Measurements from ENCODE around the gene PTPRR. TPM values are rescaled to one million over a fixed set of nuclear protein-coding genes. Genes with fewer than 3 reads are reported as not detected.

PTPRR gene
- total RNA-seq, 1 donor from 2014 or later = 1.1 TPM

- DNase-seq (ENCODE audit: extremely low read depth, low read depth, low spot score) = no peak
Measured at GRCh38 chr12:70806043-70806442, 114.5 kb downstream of the PTPRR start.

GRCh38 chr12:70798016-70798783 lies 122.3 kb downstream of the PTPRR start:
- DNase-seq (ENCODE audit: extremely low read depth, low read depth, low spot score) = no peak

- DNase-seq (ENCODE audit: extremely low read depth, low read depth, low spot score) = no peak
Measured at GRCh38 chr12:70796989-70797388, 123.5 kb downstream of the PTPRR start.

GRCh38 chr12:70795608-70796007 lies 124.9 kb downstream of the PTPRR start:
- DNase-seq (ENCODE audit: extremely low read depth, low read depth, low spot score) = no peak

GRCh38 chr12:70794131-70794530 lies 126.4 kb downstream of the PTPRR start:
- no peak for DNase-seq (ENCODE audit: extremely low read depth, low read depth, low spot score)

- no peak for DNase-seq (ENCODE audit: extremely low read depth, low read depth, low spot score)
Measured at GRCh38 chr12:70788774-70789173, 131.8 kb downstream of the PTPRR start.

- DNase-seq (ENCODE audit: extremely low read depth, low read depth, low spot score) = no peak
Measured at GRCh38 chr12:70787612-70788011, 132.9 kb downstream of the PTPRR start.

- DNase-seq (ENCODE audit: extremely low read depth, low read depth, low spot score) = no peak
Measured at GRCh38 chr12:70785896-70786295, 134.6 kb downstream of the PTPRR start.

GRCh38 chr12:70784042-70784668 lies 136.4 kb downstream of the PTPRR start:
- no peak for DNase-seq (ENCODE audit: extremely low read depth, low read depth, low spot score)

- no peak for DNase-seq (ENCODE audit: extremely low read depth, low read depth, low spot score)
Measured at GRCh38 chr12:70783455-70783854, 137.1 kb downstream of the PTPRR start.

- no peak for DNase-seq (ENCODE audit: extremely low read depth, low read depth, low spot score)
Measured at GRCh38 chr12:70779250-70779649, 141.3 kb downstream of the PTPRR start.

GRCh38 chr12:70774055-70774454 lies 146.5 kb downstream of the PTPRR start:
- no peak for DNase-seq (ENCODE audit: extremely low read depth, low read depth, low spot score)

- no peak for DNase-seq (ENCODE audit: extremely low read depth, low read depth, low spot score)
Measured at GRCh38 chr12:70772836-70773235, 147.7 kb downstream of the PTPRR start.

- DNase-seq (ENCODE audit: extremely low read depth, low read depth, low spot score) = no peak
Measured at GRCh38 chr12:70771581-70771980, 149.0 kb downstream of the PTPRR start.

- no peak for DNase-seq (ENCODE audit: extremely low read depth, low read depth, low spot score)
Measured at GRCh38 chr12:70763666-70764065, 156.9 kb downstream of the PTPRR start.

- no peak for DNase-seq (ENCODE audit: extremely low read depth, low read depth, low spot score)
Measured at GRCh38 chr12:70762000-70762399, 158.5 kb downstream of the PTPRR start.

- DNase-seq (ENCODE audit: extremely low read depth, low read depth, low spot score) = no peak
Measured at GRCh38 chr12:70759161-70759918, 161.2 kb downstream of the PTPRR start.

- no peak for DNase-seq (ENCODE audit: extremely low read depth, low read depth, low spot score)
Measured at GRCh38 chr12:70758494-70758845, 162.1 kb downstream of the PTPRR start.

GRCh38 chr12:70757830-70758493 lies 162.6 kb downstream of the PTPRR start:
- no peak for DNase-seq (ENCODE audit: extremely low read depth, low read depth, low spot score)

- no peak for DNase-seq (ENCODE audit: extremely low read depth, low read depth, low spot score)
Measured at GRCh38 chr12:70756791-70757190, 163.7 kb downstream of the PTPRR start.

- no peak for DNase-seq (ENCODE audit: extremely low read depth, low read depth, low spot score)
Measured at GRCh38 chr12:70756118-70756517, 164.4 kb downstream of the PTPRR start.
